Measurements from ENCODE around the gene CSMD2.
A peak's percentile ranks its signal among the peaks of the same experiment; 100 is the strongest.
"Not testable (repeated sequence)": the region's sequence is repeated elsewhere in the genome, so short reads cannot be mapped to it uniquely, and the experiment has no call there.

The CSMD2 gene

GRCh38 chr1:34019741-34020552 lies 145.1 kb downstream of the CSMD2 start:
- Histone ChIP-seq H3K4ac (ENCODE audit: low read depth, low read length) (no peak overlapping the region), H3K4me3 (ENCODE audit: low read length) (no peak overlapping the region), H4K8ac (ENCODE audit: low read depth, low read length) (no peak overlapping the region), H2AK5ac (ENCODE audit: low read length) (no peak overlapping the region), H3K36me3 (ENCODE audit: control insufficient read depth, insufficient read depth, low read length) (no peaks in the 10 kb centered on the region), H4K5ac (ENCODE audit: low read length) (no peak overlapping the region), H3K4me2 (ENCODE audit: low read length) (no peak overlapping the region), H3K56ac (ENCODE audit: low read length) (no peak overlapping the region), H3K23ac (ENCODE audit: low read length) (no peak overlapping the region), H3K27ac (ENCODE audit: low read depth, low read length) (no peak overlapping the region), H3K9ac (ENCODE audit: low read length) (no peak overlapping the region), H2BK5ac (ENCODE audit: low read length) (no peak overlapping the region), H2BK120ac (ENCODE audit: low read depth, low read length) (no peak overlapping the region), H3K79me1 (ENCODE audit: low read length) (no peaks in the 10 kb centered on the region), H2BK15ac (replicated peaks; ENCODE audit: low read depth) (no peak overlapping the region), H3K18ac (ENCODE audit: low read length) (no peak overlapping the region), H3K27me3 (ENCODE audit: insufficient read depth, low read length, poor library complexity) (no peaks in the 10 kb centered on the region), H3K4me1 (ENCODE audit: control insufficient read depth, low read depth, low read length) (peaks cover 1% of the 10 kb centered on the region), H3K79me2 (ENCODE audit: control insufficient read depth, insufficient read depth, low read length) (no peaks in the 10 kb centered on the region)
- WGBS (ENCODE audit: extremely low coverage, insufficient coverage, low lambda C conversion rate), result no CpG with 5 or more reads among the region's 7 CpGs
- peak; percentile 46 for DNase-seq

GRCh38 chr1:34018285-34018684 lies 146.7 kb downstream of the CSMD2 start:
- Histone ChIP-seq H4K8ac (ENCODE audit: low read depth, low read length) (no peak overlapping the region), H3K27me3 (ENCODE audit: insufficient read depth, low read length, poor library complexity) (no peaks in the 10 kb centered on the region), H3K27ac (ENCODE audit: low read depth, low read length) (no peak overlapping the region), H3K4ac (ENCODE audit: low read depth, low read length) (no peak overlapping the region), H3K36me3 (ENCODE audit: control insufficient read depth, insufficient read depth, low read length) (no peaks in the 10 kb centered on the region), H2BK5ac (ENCODE audit: low read length) (no peak overlapping the region), H3K79me1 (ENCODE audit: low read length) (no peaks in the 10 kb centered on the region), H2AK5ac (ENCODE audit: low read length) (no peak overlapping the region), H3K56ac (ENCODE audit: low read length) (no peak overlapping the region), H2BK120ac (ENCODE audit: low read depth, low read length) (no peak overlapping the region), H3K18ac (ENCODE audit: low read length) (no peak overlapping the region), H3K4me1 (ENCODE audit: control insufficient read depth, low read depth, low read length) (peaks cover 1% of the 10 kb centered on the region), H3K9ac (ENCODE audit: low read length) (no peak overlapping the region), H4K5ac (ENCODE audit: low read length) (no peak overlapping the region), H2BK15ac (replicated peaks; ENCODE audit: low read depth) (no peak overlapping the region), H3K4me2 (ENCODE audit: low read length) (no peak overlapping the region), H3K79me2 (ENCODE audit: control insufficient read depth, insufficient read depth, low read length) (no peaks in the 10 kb centered on the region), H3K23ac (ENCODE audit: low read length) (no peak overlapping the region), H3K4me3 (ENCODE audit: low read length) (no peak overlapping the region)
- no CpG with 5 or more reads among the region's 2 CpGs for WGBS (ENCODE audit: extremely low coverage, insufficient coverage, low lambda C conversion rate)
- DNase-seq, result no peak

GRCh38 chr1:34016281-34016680 lies 148.7 kb downstream of the CSMD2 start:
- no CpG with 5 or more reads among the region's 3 CpGs for WGBS (ENCODE audit: extremely low coverage, insufficient coverage, low lambda C conversion rate)
- H3K56ac ChIP-seq (ENCODE audit: low read length); H3K4me1 ChIP-seq (ENCODE audit: control insufficient read depth, low read depth, low read length); DNase-seq; H3K18ac ChIP-seq (ENCODE audit: low read length); H3K4me3 ChIP-seq (ENCODE audit: low read length); H2BK120ac ChIP-seq (ENCODE audit: low read depth, low read length); H3K4ac ChIP-seq (ENCODE audit: low read depth, low read length); H4K8ac ChIP-seq (ENCODE audit: low read depth, low read length); H3K9ac ChIP-seq (ENCODE audit: low read length); H3K27ac ChIP-seq (ENCODE audit: low read depth, low read length); H2BK5ac ChIP-seq (ENCODE audit: low read length); H3K79me2 ChIP-seq (ENCODE audit: control insufficient read depth, insufficient read depth, low read length); H3K36me3 ChIP-seq (ENCODE audit: control insufficient read depth, insufficient read depth, low read length); H2BK15ac ChIP-seq (replicated peaks; ENCODE audit: low read depth); H2AK5ac ChIP-seq (ENCODE audit: low read length); H4K5ac ChIP-seq (ENCODE audit: low read length); H3K79me1 ChIP-seq (ENCODE audit: low read length); H3K4me2 ChIP-seq (ENCODE audit: low read length); H3K27me3 ChIP-seq (ENCODE audit: insufficient read depth, low read length, poor library complexity); H3K23ac ChIP-seq (ENCODE audit: low read length): not testable (repeated sequence)

- Histone ChIP-seq H3K4me1 (ENCODE audit: control insufficient read depth, low read depth, low read length) (no peaks in the 10 kb centered on the region), H3K9ac (ENCODE audit: low read length) (no peak overlapping the region), H3K79me2 (ENCODE audit: control insufficient read depth, insufficient read depth, low read length) (no peaks in the 10 kb centered on the region), H2BK15ac (replicated peaks; ENCODE audit: low read depth) (no peak overlapping the region), H4K8ac (ENCODE audit: low read depth, low read length) (no peak overlapping the region), H3K36me3 (ENCODE audit: control insufficient read depth, insufficient read depth, low read length) (no peaks in the 10 kb centered on the region), H3K23ac (ENCODE audit: low read length) (no peak overlapping the region), H3K4ac (ENCODE audit: low read depth, low read length) (no peak overlapping the region), H3K4me2 (ENCODE audit: low read length) (no peak overlapping the region), H3K18ac (ENCODE audit: low read length) (no peak overlapping the region), H4K5ac (ENCODE audit: low read length) (no peak overlapping the region), H2AK5ac (ENCODE audit: low read length) (no peak overlapping the region), H3K27me3 (ENCODE audit: insufficient read depth, low read length, poor library complexity) (no peaks in the 10 kb centered on the region), H3K4me3 (ENCODE audit: low read length) (no peak overlapping the region), H3K79me1 (ENCODE audit: low read length) (no peaks in the 10 kb centered on the region), H2BK5ac (ENCODE audit: low read length) (no peak overlapping the region), H2BK120ac (ENCODE audit: low read depth, low read length) (no peak overlapping the region), H3K27ac (ENCODE audit: low read depth, low read length) (no peak overlapping the region), H3K56ac (ENCODE audit: low read length) (no peak overlapping the region)
- no CpG with 5 or more reads among the region's 11 CpGs for WGBS (ENCODE audit: extremely low coverage, insufficient coverage, low lambda C conversion rate)
- peak; percentile 75 for DNase-seq
Measured at GRCh38 chr1:34013958-34014737, 150.9 kb downstream of the CSMD2 start.

GRCh38 chr1:34013136-34013535 lies 151.9 kb downstream of the CSMD2 start:
- Histone ChIP-seq H2BK15ac (replicated peaks; ENCODE audit: low read depth) (no peak overlapping the region), H4K8ac (ENCODE audit: low read depth, low read length) (no peak overlapping the region), H4K5ac (ENCODE audit: low read length) (no peak overlapping the region), H3K4me3 (ENCODE audit: low read length) (no peak overlapping the region), H3K23ac (ENCODE audit: low read length) (no peak overlapping the region), H3K18ac (ENCODE audit: low read length) (no peak overlapping the region), H3K4ac (ENCODE audit: low read depth, low read length) (no peak overlapping the region), H2BK5ac (ENCODE audit: low read length) (no peak overlapping the region), H3K56ac (ENCODE audit: low read length) (no peak overlapping the region), H2BK120ac (ENCODE audit: low read depth, low read length) (no peak overlapping the region), H3K9ac (ENCODE audit: low read length) (no peak overlapping the region), H3K27ac (ENCODE audit: low read depth, low read length) (no peak overlapping the region), H2AK5ac (ENCODE audit: low read length) (no peak overlapping the region), H3K36me3 (ENCODE audit: control insufficient read depth, insufficient read depth, low read length) (no peaks in the 10 kb centered on the region), H3K79me2 (ENCODE audit: control insufficient read depth, insufficient read depth, low read length) (no peaks in the 10 kb centered on the region), H3K27me3 (ENCODE audit: insufficient read depth, low read length, poor library complexity) (no peaks in the 10 kb centered on the region), H3K4me2 (ENCODE audit: low read length) (no peak overlapping the region), H3K4me1 (ENCODE audit: control insufficient read depth, low read depth, low read length) (no peaks in the 10 kb centered on the region), H3K79me1 (ENCODE audit: low read length) (no peaks in the 10 kb centered on the region)
- WGBS (ENCODE audit: extremely low coverage, insufficient coverage, low lambda C conversion rate), result no CpG with 5 or more reads among the region's 10 CpGs
- DNase-seq, result no peak

All from mesendoderm (in vitro differentiated cells).